Chondrocyte (in vitro differentiated cells): Measurements from ENCODE around the gene PRDM10. TPM values are rescaled to one million over a fixed set of nuclear protein-coding genes. Genes with fewer than 3 reads are reported as not detected.

Source experiments
- DNase-seq: peaks from one replicate; pipeline ENCODE4 v3.0.0; 2021; ENCODE audit warnings: mixed read lengths, low spot score
- H3K27ac Mint-ChIP-seq: one replicate; pipeline ENCODE4 v1.8.0; 2021; ENCODE audit warnings: mild to moderate bottlenecking, moderate library complexity, mixed read lengths; ENCODE audit not compliant: unreplicated experiment
- H3K27me3 Mint-ChIP-seq: 2 replicates; pipeline ENCODE4 v1.8.0; 2021; ENCODE audit warnings: low read depth, mixed read lengths
- H3K36me3 Mint-ChIP-seq: 2 replicates; pipeline ENCODE4 v1.8.0; 2021; ENCODE audit warnings: low read depth, mixed read lengths
- H3K4me1 Mint-ChIP-seq: 2 replicates; pipeline ENCODE4 v1.8.0; 2021; ENCODE audit warnings: low read depth, mild to moderate bottlenecking, mixed read lengths
- H3K4me3 Mint-ChIP-seq: one replicate; pipeline ENCODE4 v1.8.0; 2021; ENCODE audit warnings: mild to moderate bottlenecking, moderate library complexity, mixed read lengths; ENCODE audit not compliant: unreplicated experiment
- H3K9me3 Mint-ChIP-seq: 2 replicates; pipeline ENCODE4 v1.8.0; 2021; ENCODE audit warnings: low read depth, mixed read lengths
- CTCF ChIP-seq: fragments of 200-600 bp; sonication (generic); IDR thresholded peaks from 2 replicates; pipeline ENCODE4 v1.5.0; 2021; ENCODE audit warnings: antibody characterized with exemption, mild to moderate bottlenecking, moderate library complexity
- total RNA-seq: library from RNA; stranded (reverse); gene quantifications from 3 replicates; pipeline ENCODE4 v1.2.1, GENCODE V29; 2021

The PRDM10 gene
- total RNA-seq, 1 donor from 2014 or later = 8.2 TPM

GRCh38 chr11:130001461-130002351 is 929 bp downstream of the PRDM10 start:
- Mint-ChIP-seq H3K27me3 (no peaks in the 10 kb centered on the region), H3K9me3 (no peaks in the 10 kb centered on the region), H3K4me3 (peak overlapping the region; percentile 82), H3K27ac (peak overlapping the region; percentile 95), H3K36me3 (peaks cover 2% of the 10 kb centered on the region), H3K4me1 (peaks cover 32% of the 10 kb centered on the region)
- no peak for TF ChIP-seq CTCF
- DNase-seq = no peak

DNA sequence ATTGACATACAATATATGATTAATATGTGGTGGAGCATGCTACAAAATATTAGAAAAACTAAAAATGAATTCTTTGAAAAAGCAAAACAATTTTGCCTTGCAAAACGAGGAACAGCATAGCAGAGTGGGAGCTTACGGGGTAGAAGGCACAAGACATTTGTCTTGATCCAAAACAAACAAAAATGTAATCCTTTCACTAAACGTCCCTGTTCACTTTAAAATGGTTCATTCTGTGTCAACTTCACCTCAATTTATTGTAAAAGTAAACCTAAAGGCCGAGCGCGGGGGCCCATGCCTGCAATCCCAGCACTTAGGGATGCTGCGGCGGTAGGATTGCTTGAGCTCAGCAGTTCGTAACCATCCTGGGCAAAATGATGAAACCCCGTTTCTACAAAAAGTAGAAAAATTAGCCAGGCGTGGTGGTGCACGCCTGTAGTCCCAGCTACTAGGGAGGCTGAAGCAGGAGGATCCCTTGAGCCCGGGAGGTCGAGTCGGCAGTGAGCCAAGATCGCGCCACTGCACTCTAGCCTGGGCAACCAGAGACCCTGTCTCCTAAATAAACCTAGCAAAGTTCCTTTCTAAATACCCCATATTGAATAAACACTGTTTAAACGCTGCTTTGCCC is 2.0 kb downstream of the PRDM10 start:
- TF ChIP-seq CTCF = no peak
- no peaks in the 10 kb centered on the region for H3K9me3 Mint-ChIP-seq
- peak overlapping the region; percentile 95 for H3K27ac Mint-ChIP-seq
- no peak for DNase-seq
- H3K36me3 Mint-ChIP-seq = peaks cover 2% of the 10 kb centered on the region
- H3K27me3 Mint-ChIP-seq = no peaks in the 10 kb centered on the region
- peak overlapping the region; percentile 82 for H3K4me3 Mint-ChIP-seq
- peaks cover 39% of the 10 kb centered on the region for H3K4me1 Mint-ChIP-seq

GRCh38 chr11:129999407-129999806 is 3.2 kb downstream of the PRDM10 start:
- Mint-ChIP-seq H3K9me3 (no peaks in the 10 kb centered on the region), H3K36me3 (peaks cover 2% of the 10 kb centered on the region), H3K4me1 (peaks cover 38% of the 10 kb centered on the region), H3K27me3 (no peaks in the 10 kb centered on the region), H3K27ac (no peak overlapping the region), H3K4me3 (no peak overlapping the region)
- TF ChIP-seq CTCF = no peak
- no peak for DNase-seq

DNA sequence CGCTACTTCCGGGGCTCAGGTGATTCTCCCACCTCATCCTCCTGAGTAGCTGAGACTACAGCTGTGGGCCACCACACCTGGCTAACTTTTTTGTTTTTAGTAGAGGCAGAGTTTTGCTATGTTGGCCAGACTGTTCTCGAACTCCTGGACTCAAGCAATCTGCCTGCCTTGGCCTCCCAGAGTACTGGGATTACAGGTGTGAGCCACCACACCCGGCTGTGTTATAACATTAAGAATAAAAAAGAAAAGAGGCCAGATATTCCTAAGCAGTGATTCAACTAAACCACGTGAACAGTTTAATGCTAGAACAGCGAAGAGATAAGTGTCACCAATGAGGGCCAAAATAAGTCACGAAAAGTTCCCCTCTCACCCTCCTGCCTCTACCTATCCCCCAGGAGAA is 3.7 kb downstream of the PRDM10 start:
- no peak overlapping the region for H3K4me3 Mint-ChIP-seq
- no peak for DNase-seq
- H3K36me3 Mint-ChIP-seq = peaks cover 2% of the 10 kb centered on the region
- no peak overlapping the region for H3K27ac Mint-ChIP-seq
- TF ChIP-seq CTCF = no peak
- no peaks in the 10 kb centered on the region for H3K27me3 Mint-ChIP-seq
- peaks cover 33% of the 10 kb centered on the region for H3K4me1 Mint-ChIP-seq
- no peaks in the 10 kb centered on the region for H3K9me3 Mint-ChIP-seq

GRCh38 chr11:129998107-129998506 is 4.5 kb downstream of the PRDM10 start:
- Mint-ChIP-seq H3K27me3 (no peaks in the 10 kb centered on the region), H3K4me1 (peaks cover 27% of the 10 kb centered on the region), H3K27ac (no peak overlapping the region), H3K9me3 (no peaks in the 10 kb centered on the region), H3K36me3 (peaks cover 2% of the 10 kb centered on the region), H3K4me3 (no peak overlapping the region)
- TF ChIP-seq CTCF = no peak
- DNase-seq = no peak
